ENCODE results near the gene PPIL1. TPM values are rescaled to one million over a fixed set of nuclear protein-coding genes. Genes with fewer than 3 reads are reported as not detected.

PPIL1 gene
- total and polyA plus RNA-seq, 7 donors, result 18.1 to 92.3 (median 22.4) TPM

- DNase-seq (peak; percentile 62 to 76), ATAC-seq (peak in 3 of 4 donors; percentile 25 to 45 (median 42))
- Histone ChIP-seq H3K27me3 (ENCODE audit: insufficient read depth in 3 of 3, low read length in 2 of 3) (no peaks in the 10 kb centered on the region), H3K36me3 (ENCODE audit: insufficient read depth in 1 of 2, low read depth in 1 of 2) (peaks cover 8 to 100% of the 10 kb centered on the region in 2 donors), H3K4me3 (no peak overlapping the region), H3K9me3 (no peaks in the 10 kb centered on the region), H3K4me1 (peaks cover 18% of the 10 kb centered on the region), H3K27ac (peak overlapping the region; percentile 42)
- intact Hi-C loops (cut with DNase I), result no loop called here
- WGBS, 3 donors, result 83 to 88% (median 85%) methylated on average over 10 of the region's 10 CpGs
- TF ChIP-seq CTCF (IDR thresholded peaks at IDR 0.05), result no peak
Observed at GRCh38 chr6:36917541-36918193, 43.1 kb upstream of the PPIL1 start.

- Histone ChIP-seq H3K4me3 (no peak overlapping the region), H3K4me1 (peaks cover 18% of the 10 kb centered on the region), H3K36me3 (ENCODE audit: insufficient read depth in 1 of 2, low read depth in 1 of 2) (peaks cover 8 to 98% of the 10 kb centered on the region in 2 donors), H3K9me3 (no peaks in the 10 kb centered on the region), H3K27ac (no peak overlapping the region), H3K27me3 (ENCODE audit: insufficient read depth in 3 of 3, low read length in 2 of 3) (no peaks in the 10 kb centered on the region)
- intact Hi-C loops (cut with DNase I), result no loop called here
- DNase-seq, result no peak
- WGBS, 3 donors, result 87 to 95% (median 93%) methylated on average over 2 of the region's 2 CpGs
- ATAC-seq, result no peak
- TF ChIP-seq CTCF (IDR thresholded peaks at IDR 0.05), result no peak
Observed at GRCh38 chr6:36916126-36916525, 41.5 kb upstream of the PPIL1 start.

DNA sequence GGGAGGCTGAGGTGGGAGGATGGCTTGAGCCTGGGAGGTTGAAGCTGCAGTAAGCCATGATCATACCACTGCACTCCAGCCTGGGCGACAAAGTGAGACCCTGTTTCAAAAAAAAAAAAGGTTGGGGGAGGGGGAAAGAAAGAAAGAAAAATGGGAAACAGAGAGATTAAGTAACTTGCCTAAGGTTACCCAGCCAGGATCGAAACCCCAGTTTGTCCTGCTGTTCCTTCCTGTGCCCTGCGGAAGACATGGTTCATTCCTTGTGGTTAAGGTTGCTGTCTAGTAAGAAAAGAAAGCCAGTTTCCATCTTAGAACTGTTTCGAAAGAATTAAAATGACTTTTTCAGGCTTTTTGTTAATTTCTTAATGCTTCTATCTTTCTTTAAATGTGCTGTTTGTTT, 41.0 kb upstream of the PPIL1 start:
- H3K9me3 ChIP-seq, result no peaks in the 10 kb centered on the region
- intact Hi-C loops (cut with DNase I), result no loop called here
- H3K27ac ChIP-seq, result no peak overlapping the region

GRCh38 chr6:36914227-36914794, 39.7 kb upstream of the PPIL1 start:
- H3K4me1 ChIP-seq, result peaks cover 10% of the 10 kb centered on the region
- H3K4me3 ChIP-seq, result no peak overlapping the region
- ATAC-seq (peak; percentile 71 to 77 (median 76)), DNase-seq (no peak)
- WGBS, 3 donors, result 69 to 76% (median 71%) methylated on average over 10 of the region's 10 CpGs
- peak; percentile 24 for TF ChIP-seq CTCF (IDR thresholded peaks at IDR 0.05)
- H3K36me3 ChIP-seq (ENCODE audit: insufficient read depth in 1 of 2, low read depth in 1 of 2), result peaks cover 8 to 96% of the 10 kb centered on the region in 2 donors
- no peak overlapping the region for H3K27ac ChIP-seq
- H3K9me3 ChIP-seq, result no peaks in the 10 kb centered on the region
- intact Hi-C loops (cut with DNase I), result no loop called here
- H3K27me3 ChIP-seq (ENCODE audit: insufficient read depth in 3 of 3, low read length in 2 of 3), result no peaks in the 10 kb centered on the region

More for the DNA sequence above, 41.0 kb upstream of the PPIL1 start:
- DNase-seq (no peak), ATAC-seq (no peak)
- Histone ChIP-seq H3K4me3 (no peak overlapping the region), H3K36me3 (ENCODE audit: insufficient read depth in 1 of 2, low read depth in 1 of 2) (peaks cover 8 to 98% of the 10 kb centered on the region in 2 donors), H3K4me1 (peaks cover 18% of the 10 kb centered on the region), H3K27me3 (ENCODE audit: insufficient read depth in 3 of 3, low read length in 2 of 3) (no peaks in the 10 kb centered on the region)
- WGBS, 3 donors, result 92 to 96% (median 93%) methylated on average over 4 of the region's 4 CpGs
- no peak for TF ChIP-seq CTCF (IDR thresholded peaks at IDR 0.05)

Data from psoas muscle (tissue), 8 donors.